H9 (cell line): ENCODE measurements around the gene TENM4. TPM values are rescaled to one million over a fixed set of nuclear protein-coding genes. Genes with fewer than 3 reads are reported as not detected.

Experiments used
- DNase-seq: peaks from one replicate; pipeline ENCODE4 v3.0.0-alpha.2; 2017
- H2AFZ ChIP-seq: one replicate; pipeline ENCODE4 v1.6.1; 2013; ENCODE audit warnings: mild to moderate bottlenecking, low read length, control low read depth, moderate library complexity
- H2AK5ac ChIP-seq: 2 replicates; pipeline ENCODE4 v1.6.1; 2013; ENCODE audit warnings: low read length, control low read depth, mixed read lengths; ENCODE audit not compliant: insufficient read length
- H2BK120ac ChIP-seq: one replicate; pipeline ENCODE4 v1.6.1; 2013; ENCODE audit warnings: low read depth, mild to moderate bottlenecking, low read length, control low read depth, inconsistent platforms; ENCODE audit not compliant: poor library complexity, severe bottlenecking
- H2BK12ac ChIP-seq: 2 replicates; pipeline ENCODE4 v1.6.1; 2013; ENCODE audit warnings: low read length, control low read depth, mixed read lengths, low read depth; ENCODE audit not compliant: insufficient read length
- H2BK15ac ChIP-seq: 2 replicates; pipeline ENCODE4 v1.6.1; 2013; ENCODE audit warnings: low read depth, low read length, control low read depth
- H2BK20ac ChIP-seq: one replicate; pipeline ENCODE4 v1.6.1; 2013; ENCODE audit warnings: low read depth, mild to moderate bottlenecking, low read length, control low read depth, inconsistent platforms; ENCODE audit not compliant: poor library complexity, severe bottlenecking
- H2BK5ac ChIP-seq: 2 replicates; pipeline ENCODE4 v1.6.1; 2013; ENCODE audit warnings: low read length, control low read depth, mixed read lengths; ENCODE audit not compliant: insufficient read length
- H3K14ac ChIP-seq: 2 replicates; pipeline ENCODE4 v1.6.1; 2013; ENCODE audit warnings: low read length, control low read depth; ENCODE audit not compliant: insufficient read depth
- H3K18ac ChIP-seq: 2 replicates; pipeline ENCODE4 v1.6.1; 2013; ENCODE audit warnings: low read depth, mild to moderate bottlenecking, mixed read lengths, low read length, control low read depth; ENCODE audit not compliant: insufficient read length
- H3K23ac ChIP-seq: 2 replicates; pipeline ENCODE4 v1.6.1; 2013; ENCODE audit warnings: low read length, control low read depth, mixed read lengths, low read depth; ENCODE audit not compliant: insufficient read length
- H3K23me2 ChIP-seq: 2 replicates; pipeline ENCODE4 v1.6.1; 2013; ENCODE audit warnings: low read depth, mild to moderate bottlenecking, mixed read lengths, low read length, control low read depth; ENCODE audit not compliant: insufficient read length, poor library complexity, severe bottlenecking
- H3K27ac ChIP-seq: 2 replicates; pipeline ENCODE4 v1.5.1; 2013; ENCODE audit warnings: low read length, control low read depth, mixed read lengths, low read depth; ENCODE audit not compliant: insufficient read length
- H3K27me3 ChIP-seq: 2 replicates; pipeline ENCODE4 v1.6.1; 2013; ENCODE audit warnings: low read length, control low read depth, inconsistent platforms; ENCODE audit not compliant: insufficient read depth
- H3K4ac ChIP-seq: 2 replicates; pipeline ENCODE4 v1.6.1; 2013; ENCODE audit warnings: low read depth, mild to moderate bottlenecking, control low read depth, inconsistent platforms, low read length, moderate library complexity
- H3K4me1 ChIP-seq: 2 replicates; pipeline ENCODE4 v1.6.1; 2013; ENCODE audit warnings: low read length, control low read depth, inconsistent platforms; ENCODE audit not compliant: insufficient read depth
- H3K4me2 ChIP-seq: 2 replicates; pipeline ENCODE4 v1.6.1; 2013; ENCODE audit warnings: low read length, control low read depth, mixed read lengths; ENCODE audit not compliant: insufficient read length, insufficient read depth
- H3K56ac ChIP-seq: 2 replicates; pipeline ENCODE4 v1.6.1; 2013; ENCODE audit warnings: low read depth, mild to moderate bottlenecking, mixed read lengths, low read length, control low read depth; ENCODE audit not compliant: insufficient read length
- H3K79me1 ChIP-seq: 2 replicates; pipeline ENCODE4 v1.6.1; 2013; ENCODE audit warnings: low read depth, mild to moderate bottlenecking, moderate library complexity, low read length, control low read depth, inconsistent platforms; ENCODE audit not compliant: insufficient read depth, poor library complexity, severe bottlenecking
- H3K79me2 ChIP-seq: 2 replicates; pipeline ENCODE4 v1.6.1; 2013; ENCODE audit warnings: low read length, control low read depth, inconsistent platforms; ENCODE audit not compliant: insufficient read depth
- H3K9ac ChIP-seq: 2 replicates; pipeline ENCODE4 v1.6.1; 2013; ENCODE audit warnings: low read length, control low read depth, mixed read lengths; ENCODE audit not compliant: insufficient read length; ENCODE audit errors: extremely low read depth
- H3K9me3 ChIP-seq: one replicate; pipeline ENCODE4 v1.6.1; 2013; ENCODE audit warnings: low read depth, low read length, inconsistent platforms; ENCODE audit not compliant: control insufficient read depth
- H3T11ph ChIP-seq: one replicate; pipeline ENCODE4 v1.6.1; 2013; ENCODE audit warnings: mild to moderate bottlenecking, low read length, control low read depth, inconsistent platforms
- H4K20me1 ChIP-seq: one replicate; pipeline ENCODE4 v1.6.1; 2013; ENCODE audit not compliant: control insufficient read depth, insufficient read length, insufficient read depth
- H4K5ac ChIP-seq: 2 replicates; pipeline ENCODE4 v1.6.1; 2013; ENCODE audit warnings: low read depth, mild to moderate bottlenecking, mixed read lengths, low read length, control low read depth; ENCODE audit not compliant: insufficient read length
- H4K8ac ChIP-seq: replicated peaks from 2 replicates; pipeline ENCODE4 v1.6.1; 2013; ENCODE audit warnings: low read length, control low read depth, mixed read lengths, low read depth; ENCODE audit not compliant: insufficient read length
- H4K91ac ChIP-seq: 2 replicates; pipeline ENCODE4 v1.6.1; 2013; ENCODE audit warnings: low read depth, mild to moderate bottlenecking, moderate library complexity, mixed read lengths, low read length, control low read depth; ENCODE audit not compliant: insufficient read length
- H3K27ac Mint-ChIP-seq, 3 experiments: 2 replicates in 2 of 3; 3 replicates in 1 of 3; pipeline ENCODE4 v1.8.0; 2020 to 2021; ENCODE audit warnings: mixed read lengths in 3 of 3, mild to moderate bottlenecking in 1 of 3, moderate library complexity in 1 of 3
- H3K27me3 Mint-ChIP-seq: 2 replicates; pipeline ENCODE4 v1.8.0; 2021; ENCODE audit warnings: low read depth, mild to moderate bottlenecking, moderate library complexity, mixed read lengths
- H3K36me3 Mint-ChIP-seq, 3 experiments: 2 replicates in 2 of 3; 3 replicates in 1 of 3; pipeline ENCODE4 v1.8.0; 2020 to 2021; ENCODE audit warnings: low read depth in 3 of 3, mixed read lengths in 3 of 3; ENCODE audit not compliant: insufficient read depth in 1 of 3
- H3K4me1 Mint-ChIP-seq, 2 experiments: 2 replicates each; pipeline ENCODE4 v1.8.0; 2020; ENCODE audit warnings: mixed read lengths in 2 of 2
- H3K4me3 Mint-ChIP-seq, 2 experiments: 2 replicates in 1 of 2; 3 replicates in 1 of 2; pipeline ENCODE4 v1.8.0; 2020 to 2021; ENCODE audit warnings: mild to moderate bottlenecking in 2 of 2, mixed read lengths in 2 of 2, moderate library complexity in 1 of 2
- H3K9me3 Mint-ChIP-seq, 2 experiments: 2 replicates in 1 of 2; 3 replicates in 1 of 2; pipeline ENCODE4 v1.8.0; 2020; ENCODE audit warnings: mild to moderate bottlenecking in 2 of 2, mixed read lengths in 2 of 2, moderate library complexity in 1 of 2
- CTCF ChIP-seq: fragments of 200-600 bp; sonication (generic); conservative IDR thresholded peaks from 3 replicates; pipeline ENCODE4 v1.8.0; 2021; ENCODE audit warnings: antibody characterized with exemption, mild to moderate bottlenecking
- WGBS: extraction: QIAGEN DNeasy Blood & Tissue Kit; methylation state at CpG from one replicate; pipeline ENCODE4 v1.1.7; 2013; ENCODE audit warnings: missing lambda C conversion rate, low lambda C conversion rate, mixed read lengths; ENCODE audit not compliant: insufficient read length; ENCODE audit errors: extremely low coverage; 5-methylcytosine and 5-hydroxymethylcytosine counted together
- total RNA-seq: library from RNA; stranded (reverse); gene quantifications from 2 replicates; pipeline ENCODE4 v1.2.1, GENCODE V29; 2021

TENM4 gene
- total RNA-seq, 1 experiment from 2014 or later: 4.6 TPM

GRCh38 chr11:78656984-78657383 lies 783.8 kb downstream of the TENM4 start:
- Mint-ChIP-seq H3K27ac (no peak overlapping the region; a peak in 1 of 7 replicates), H3K4me3 (no peak overlapping the region), H3K27me3 (no peaks in the 10 kb centered on the region; the same call in 1 of the 2 replicates), H3K4me1 (peaks cover 14 to 29% of the 10 kb centered on the region in 2 experiments), H3K36me3 (peaks cover 0 to 6% (median 0%) of the 10 kb centered on the region in 3 experiments; a peak in 2 of 7 replicates), H3K9me3 (no peaks in the 10 kb centered on the region)
- Histone ChIP-seq H2BK20ac (no peak overlapping the region), H3K14ac (no peak overlapping the region), H4K5ac (no peak overlapping the region), H3K4ac (no peak overlapping the region), H2BK120ac (no peak overlapping the region), H2BK15ac (no peak overlapping the region), H2BK12ac (no peak overlapping the region), H2BK5ac (no peak overlapping the region), H3K9ac (no peak overlapping the region), H3K23me2 (no peaks in the 10 kb centered on the region), H3K79me1 (no peaks in the 10 kb centered on the region), H3K4me2 (no peak overlapping the region), H3K27ac (no peak overlapping the region), H3K9me3 (no peaks in the 10 kb centered on the region), H3K79me2 (no peaks in the 10 kb centered on the region), H4K20me1 (no peaks in the 10 kb centered on the region), H3K23ac (no peak overlapping the region), H3K56ac (no peak overlapping the region), H3T11ph (no peak overlapping the region), H4K91ac (no peak overlapping the region), H2AK5ac (no peak overlapping the region), H3K4me1 (no peaks in the 10 kb centered on the region), H2AFZ (no peak overlapping the region), H3K27me3 (no peaks in the 10 kb centered on the region), H3K18ac (no peak overlapping the region), H4K8ac (no peak overlapping the region)
- no peak for DNase-seq
- no peak for TF ChIP-seq CTCF
- no CpG with 5 or more reads among the region's 6 CpGs for WGBS
